A673 (cell line): ENCODE measurements around the gene MAMDC4. TPM values are rescaled to one million over a fixed set of nuclear protein-coding genes. Genes with fewer than 3 reads are reported as not detected.
"Not testable (repeated sequence)": the region's sequence is repeated elsewhere in the genome, so short reads cannot be mapped to it uniquely, and the experiment has no call there.

Experiments
- BruUV-seq: library from RNA; stranded (reverse); fragments of 400-500 nt; replicated peaks from 2 replicates; lab custom pipeline; 2021; lab: Mats Ljungman, UMichigan
- CTCF ChIA-PET: fragments of 300-600 bp; sonication (Branson Sonifier 250); formaldehyde crosslinking; loops from one replicate; lab custom pipeline; 2022; ENCODE audit warnings: antibody characterized with exemption; lab: Charles Lee
- POLR2A ChIA-PET: fragments of 300-600 bp; sonication (Branson Sonifier 250); formaldehyde crosslinking; loops from one replicate; lab custom pipeline; 2022; ENCODE audit warnings: antibody characterized with exemption; ENCODE audit not compliant: low non-redundant PET; lab: Charles Lee
- DNase-seq: peaks from one replicate; pipeline ENCODE4 v3.0.0-alpha.2; 2015; ENCODE audit warnings: low spot score
- H3K27ac ChIP-seq: fragments of 200-600 bp; sonication (generic); 2 replicates; pipeline ENCODE4 v1.5.1; 2016; ENCODE audit warnings: mixed run types, low read depth, mild to moderate bottlenecking, mixed read lengths, antibody characterized with exemption, low read length; ENCODE audit not compliant: poor library complexity, severe bottlenecking
- H3K27me3 ChIP-seq: fragments of 200-600 bp; sonication (generic); replicated peaks from 2 replicates; pipeline ENCODE4 v1.6.1; 2017; ENCODE audit warnings: mixed run types, low read depth, mild to moderate bottlenecking, mixed read lengths, antibody characterized with exemption, low read length; ENCODE audit not compliant: insufficient read depth, poor library complexity
- H3K36me3 ChIP-seq: fragments of 200-600 bp; sonication (generic); 2 replicates; pipeline ENCODE4 v1.6.1; 2016; ENCODE audit warnings: mixed run types, mild to moderate bottlenecking, mixed read lengths, antibody characterized with exemption, low read length; ENCODE audit not compliant: insufficient read depth, poor library complexity, severe bottlenecking
- H3K4me1 ChIP-seq: fragments of 200-600 bp; sonication (generic); 2 replicates; pipeline ENCODE4 v1.6.1; 2017; ENCODE audit warnings: mixed run types, mild to moderate bottlenecking, mixed read lengths, antibody characterized with exemption, low read length; ENCODE audit not compliant: insufficient read depth, poor library complexity, severe bottlenecking
- H3K4me3 ChIP-seq: fragments of 200-600 bp; sonication (generic); 2 replicates; pipeline ENCODE4 v1.5.1; 2016; ENCODE audit warnings: low read depth, mixed run types, mild to moderate bottlenecking, mixed read lengths, low read length; ENCODE audit not compliant: poor library complexity, severe bottlenecking
- H3K9me3 ChIP-seq: fragments of 200-600 bp; sonication (generic); 2 replicates; pipeline ENCODE4 v1.6.1; 2016; ENCODE audit warnings: mixed run types, low read depth, mild to moderate bottlenecking, mixed read lengths, antibody characterized with exemption, low read length; ENCODE audit not compliant: poor library complexity, severe bottlenecking
- CTCF ChIP-seq: fragments of 300-800, 200-600 bp; sonication (generic); conservative IDR thresholded peaks from 2 replicates; pipeline ENCODE4 v1.5.1; 2017; ENCODE audit warnings: low read depth, mild to moderate bottlenecking, antibody characterized with exemption, low read length, moderate library complexity, mixed read lengths
- EZH2 ChIP-seq: fragments of 200-600 bp; sonication (generic); IDR thresholded peaks from 2 replicates; pipeline ENCODE4 v1.6.1; 2017; ENCODE audit warnings: borderline replicate concordance, low read depth, mild to moderate bottlenecking, mixed read lengths, antibody characterized with exemption, low read length; ENCODE audit not compliant: poor library complexity, severe bottlenecking
- intact Hi-C: fragments of 100-400 bp; cut with micrococcal nuclease; formaldehyde crosslinking; loops from one replicate; pipeline ENCODE4 v1.10.0; 2022; ENCODE audit not compliant: unreplicated experiment
- total RNA-seq: library from RNA; stranded (reverse); gene quantifications from 2 replicates; pipeline ENCODE4 v1.2.3, GENCODE V29; 2021

MAMDC4 gene
- total RNA-seq, 1 experiment from 2014 or later: 7.9 TPM

- POLR2A ChIA-PET: no interaction called here
Observed at GRCh38 chr9:136831002-136831719, 21.0 kb upstream of the MAMDC4 start.

GRCh38 chr9:136831720-136832104 lies 20.4 kb upstream of the MAMDC4 start:
- POLR2A ChIA-PET: no interaction called here
- H3K9me3 ChIP-seq: no peaks in the 10 kb centered on the region
- no TSS peak for BruUV-seq
- H3K27me3 ChIP-seq: no peaks in the 10 kb centered on the region
- no peak for DNase-seq
- intact Hi-C loops: no loop called here
- H3K36me3 ChIP-seq: peaks cover 53% of the 10 kb centered on the region
- CTCF ChIA-PET: no interaction called here
- no peak for TF ChIP-seq CTCF
- no peak for TF ChIP-seq EZH2
- H3K4me1 ChIP-seq: no peaks in the 10 kb centered on the region
- no peak overlapping the region for H3K27ac ChIP-seq
- H3K4me3 ChIP-seq: no peak overlapping the region

More at GRCh38 chr9:136831002-136831719, 21.0 kb upstream of the MAMDC4 start:
- Histone ChIP-seq H3K9me3 (no peaks in the 10 kb centered on the region), H3K36me3 (peaks cover 56% of the 10 kb centered on the region), H3K4me1 (no peaks in the 10 kb centered on the region), H3K27me3 (no peaks in the 10 kb centered on the region), H3K4me3 (no peak overlapping the region), H3K27ac (no peak overlapping the region)
- no peak for DNase-seq
- intact Hi-C loops: no loop called here
- CTCF ChIA-PET: no interaction called here
- no peak for TF ChIP-seq EZH2
- TF ChIP-seq CTCF: no peak
- no TSS peak for BruUV-seq

- Histone ChIP-seq H3K4me1 (no peaks in the 10 kb centered on the region), H3K9me3 (no peaks in the 10 kb centered on the region), H3K27me3 (no peaks in the 10 kb centered on the region), H3K4me3 (no peak overlapping the region), H3K27ac (no peak overlapping the region), H3K36me3 (peaks cover 50% of the 10 kb centered on the region)
- TF ChIP-seq EZH2 (no peak), CTCF (no peak)
- CTCF ChIA-PET: no interaction called here
- no TSS peak for BruUV-seq
- POLR2A ChIA-PET: no interaction called here
- DNase-seq: no peak
- intact Hi-C loops: no loop called here
Observed at GRCh38 chr9:136832581-136832980, 19.6 kb upstream of the MAMDC4 start.

GRCh38 chr9:136833381-136834048 lies 18.6 kb upstream of the MAMDC4 start:
- BruUV-seq, H3K9me3 ChIP-seq, DNase-seq, intact Hi-C loops, CTCF ChIA-PET, H3K4me3 ChIP-seq, H3K4me1 ChIP-seq, POLR2A ChIA-PET, H3K27me3 ChIP-seq: not testable (repeated sequence)
- Histone ChIP-seq H3K36me3 (peaks cover 48% of the 10 kb centered on the region), H3K27ac (peak overlapping the region; percentile 37)
